Measurements from ENCODE around the gene LYPD4.
A peak's percentile ranks its signal among the peaks of the same experiment; 100 is the strongest.
"Not testable (repeated sequence)": the region's sequence is repeated elsewhere in the genome, so short reads cannot be mapped to it uniquely, and the experiment has no call there.

LYPD4 gene

DNA sequence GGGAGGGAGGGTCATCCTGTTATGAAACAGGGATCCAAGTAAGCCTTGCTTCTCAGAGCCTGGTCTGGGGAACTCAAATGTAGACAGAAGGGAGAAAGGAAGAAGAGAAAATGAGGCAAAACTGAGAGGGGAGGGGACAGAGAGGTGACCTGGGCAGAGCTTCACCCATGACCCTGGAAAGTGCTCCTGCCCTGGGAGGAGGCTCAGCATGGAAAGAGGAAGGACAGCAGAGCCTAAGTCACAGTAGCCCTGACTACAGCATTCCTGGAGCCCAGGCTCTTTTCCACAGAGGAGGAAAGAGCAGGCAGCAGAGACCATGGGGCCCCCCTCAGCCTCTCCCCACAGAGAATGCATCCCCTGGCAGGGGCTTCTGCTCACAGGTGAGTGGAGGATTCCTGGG lies 48.1 kb downstream of the LYPD4 start, which contains the start of gene CEACAM3:
Gene CEACAM3, plus strand, starts transcription at position 226 of the 400 bp plus-strand sequence. Its CDS starts 91 bp downstream, at position 317.
- DNase-seq, result no peak

DNA sequence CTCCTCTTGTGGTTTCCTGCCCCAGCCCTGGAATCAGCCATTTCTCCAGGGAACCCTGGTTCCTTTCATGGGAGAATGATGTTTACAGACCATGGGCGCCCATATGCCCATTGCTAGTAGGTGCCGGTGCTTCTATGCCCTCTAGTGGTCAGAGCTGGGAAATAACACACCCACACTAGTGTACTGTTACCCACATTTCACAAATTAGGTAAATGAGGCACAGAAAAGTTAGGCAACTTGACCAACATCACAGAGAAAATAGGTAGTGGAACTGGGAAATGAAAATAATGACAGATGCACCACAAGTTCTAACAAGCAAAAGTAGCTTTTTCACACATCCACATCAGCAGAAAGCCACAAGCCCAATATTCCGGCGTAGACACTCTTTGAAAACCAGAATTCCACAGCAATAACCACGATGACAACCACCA lies 49.4 kb downstream of the LYPD4 start:
- peak; percentile 67 for DNase-seq

DNA sequence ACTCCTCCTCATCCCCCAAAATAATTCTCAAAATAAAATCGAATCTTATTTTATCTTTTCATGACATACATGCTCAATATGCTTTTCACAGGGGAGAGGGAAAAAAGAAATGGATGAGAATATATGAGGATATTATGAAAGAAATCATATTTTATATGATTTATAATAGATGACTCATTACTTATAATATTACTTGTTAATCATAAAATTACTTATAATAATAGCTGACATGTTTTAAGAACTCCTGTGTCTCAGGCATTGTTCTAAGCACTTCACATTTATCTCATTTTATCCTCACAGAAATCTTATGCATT lies 51.1 kb downstream of the LYPD4 start:
- DNase-seq, result no peak

DNA sequence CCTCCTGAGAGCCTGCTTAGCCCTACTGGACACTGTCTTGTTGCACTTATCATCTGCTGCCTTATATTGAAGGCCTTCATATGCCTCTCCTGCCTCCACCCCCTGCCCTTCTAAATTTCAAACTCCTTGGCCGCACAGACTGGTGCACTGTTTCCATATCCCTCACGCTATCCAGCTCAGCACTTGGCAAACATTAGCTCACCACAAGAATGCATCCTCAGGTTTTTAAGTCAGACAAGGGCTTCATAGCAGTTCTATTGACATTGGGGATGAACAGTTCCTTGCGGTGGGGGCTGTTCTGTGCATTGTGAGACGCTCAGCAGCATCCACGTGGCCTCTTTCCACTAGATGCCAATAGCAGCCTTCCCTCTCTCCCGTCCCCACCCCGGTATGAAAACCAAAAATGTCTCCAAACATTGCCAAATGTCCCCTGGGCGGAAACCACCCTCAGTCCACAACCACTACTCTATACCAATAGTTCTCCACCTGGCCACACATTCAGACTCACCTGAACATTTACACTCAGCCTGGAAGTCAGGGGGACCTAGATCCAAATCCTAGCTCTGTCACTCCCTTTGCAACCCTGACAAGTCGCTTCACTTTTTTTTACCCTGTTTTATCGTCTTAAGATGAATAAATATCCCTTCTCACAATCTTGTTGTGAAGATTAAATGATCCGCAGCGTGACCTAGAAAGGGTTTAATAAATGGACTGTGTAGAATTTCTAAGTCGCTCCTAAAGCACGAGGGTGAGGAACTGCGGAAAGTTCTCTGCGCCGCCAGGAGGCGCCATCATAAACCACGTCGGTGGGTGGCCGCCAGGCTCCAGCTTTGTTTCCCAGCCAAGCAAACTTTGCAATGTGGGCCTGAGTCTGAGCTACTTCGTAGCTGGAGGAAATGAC lies 51.7 kb downstream of the LYPD4 start:
- peak; percentile 53 for DNase-seq

DNA sequence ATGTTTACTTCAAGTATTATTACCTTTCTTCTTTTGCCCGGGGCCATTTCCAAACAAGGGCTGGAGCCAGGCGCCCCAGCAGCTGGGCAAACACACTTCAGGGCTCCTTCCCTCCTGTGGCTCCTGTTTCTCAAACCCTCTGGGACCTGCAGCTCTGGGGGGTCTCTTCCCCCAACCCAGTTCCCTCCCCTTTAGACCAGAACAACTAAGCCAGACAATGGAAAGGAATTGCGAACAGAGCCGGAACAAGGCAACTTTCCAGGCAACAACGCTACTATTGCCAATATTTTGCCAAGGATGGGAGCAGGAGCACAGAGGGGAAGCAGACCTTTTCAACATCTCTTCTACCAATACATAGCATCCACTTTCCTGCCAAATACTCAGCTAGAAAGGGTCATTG lies 55.4 kb downstream of the LYPD4 start:
- not testable (repeated sequence) for DNase-seq

DNA sequence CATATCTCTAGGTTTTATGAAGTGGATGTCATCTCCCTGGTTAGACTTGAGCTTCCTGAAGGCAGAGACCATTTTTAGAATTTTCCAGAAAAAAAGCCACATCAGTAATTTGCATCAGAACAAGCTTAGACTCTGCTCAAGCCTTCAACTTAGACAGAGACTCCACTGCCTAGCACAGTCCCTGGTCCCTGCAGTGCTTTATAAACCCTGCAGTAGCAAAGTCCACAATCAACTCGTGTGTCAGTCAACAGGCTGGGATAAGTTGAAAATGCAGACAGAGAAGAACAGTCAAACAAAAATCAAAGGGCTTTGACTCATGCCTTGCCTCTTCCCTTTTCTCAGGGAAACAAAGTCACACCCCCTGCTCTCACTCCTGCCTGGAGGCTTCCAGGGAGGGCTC lies 56.0 kb downstream of the LYPD4 start:
- not testable (repeated sequence) for DNase-seq
